ENCODE data around the gene TMEM52. TPM values are rescaled to one million over a fixed set of nuclear protein-coding genes. Genes with fewer than 3 reads are reported as not detected.

TMEM52 gene
- total and polyA plus RNA-seq, 2 of the 13 experiments (the other 11 are each of a cell fraction or from before 2014, with no cell fraction given): 13.2 to 18.7 TPM

DNA sequence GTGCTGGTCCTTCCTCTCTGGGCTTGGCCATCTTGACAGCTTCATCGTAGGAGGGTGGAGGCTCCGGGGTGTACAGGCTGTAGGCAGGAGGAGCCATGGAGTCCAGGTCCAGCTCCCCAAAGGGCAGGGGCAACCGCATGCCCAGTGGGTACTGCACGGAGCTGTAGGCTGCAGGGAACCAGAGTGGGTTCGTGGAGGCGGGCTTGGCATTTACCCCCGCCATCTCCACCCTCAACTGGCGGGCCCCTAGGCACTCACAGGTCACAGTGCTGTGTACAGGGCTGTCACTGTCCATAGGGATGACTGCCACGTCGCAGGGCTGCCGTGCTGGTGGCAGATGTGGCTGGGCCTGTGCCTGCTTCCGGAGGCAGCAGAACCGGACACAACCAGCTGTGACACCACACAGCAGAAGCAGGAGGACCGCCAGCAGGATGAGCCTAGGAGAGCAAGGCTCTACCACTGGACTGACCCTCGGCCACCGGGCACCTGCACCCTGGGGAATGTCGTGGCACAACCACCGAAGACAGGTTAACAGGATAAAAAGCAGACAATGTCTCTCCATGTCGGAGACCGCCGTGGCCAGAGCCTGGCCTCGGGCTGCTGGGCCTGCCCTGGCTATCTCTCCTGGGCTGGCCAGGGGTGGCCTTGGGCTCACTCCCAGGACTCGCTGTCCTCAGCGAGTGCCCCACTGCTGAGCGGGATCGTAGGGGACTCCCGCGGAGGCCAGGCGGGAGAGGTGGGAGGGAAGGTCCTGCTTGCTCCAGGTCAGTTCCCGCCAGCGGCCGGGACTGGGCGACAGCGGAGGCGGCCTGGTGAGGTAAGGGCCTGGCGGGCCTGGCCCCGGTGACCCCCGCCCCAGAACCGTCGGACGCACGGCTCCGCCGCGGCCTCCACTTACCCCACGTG is 831 bp downstream of the TMEM52 start (continued):
- no peak for TF ChIP-seq ZNF460 (CRISPR knock-in tag; IDR thresholded peaks at IDR 0.05; ENCODE audit: borderline replicate concordance)
- no peak for TF ChIP-seq ZNF253 (CRISPR knock-in tag; IDR thresholded peaks at IDR 0.05; ENCODE audit: borderline replicate concordance)
- TF ChIP-seq HES4 (CRISPR knock-in tag; IDR thresholded peaks at IDR 0.05; ENCODE audit: borderline replicate concordance): peak; percentile 50; the same call in 1 of the 2 replicates
- no peak for TF ChIP-seq ZNF782 (CRISPR knock-in tag; IDR thresholded peaks at IDR 0.05; ENCODE audit: borderline replicate concordance)
- TF ChIP-seq, protein P1, sequence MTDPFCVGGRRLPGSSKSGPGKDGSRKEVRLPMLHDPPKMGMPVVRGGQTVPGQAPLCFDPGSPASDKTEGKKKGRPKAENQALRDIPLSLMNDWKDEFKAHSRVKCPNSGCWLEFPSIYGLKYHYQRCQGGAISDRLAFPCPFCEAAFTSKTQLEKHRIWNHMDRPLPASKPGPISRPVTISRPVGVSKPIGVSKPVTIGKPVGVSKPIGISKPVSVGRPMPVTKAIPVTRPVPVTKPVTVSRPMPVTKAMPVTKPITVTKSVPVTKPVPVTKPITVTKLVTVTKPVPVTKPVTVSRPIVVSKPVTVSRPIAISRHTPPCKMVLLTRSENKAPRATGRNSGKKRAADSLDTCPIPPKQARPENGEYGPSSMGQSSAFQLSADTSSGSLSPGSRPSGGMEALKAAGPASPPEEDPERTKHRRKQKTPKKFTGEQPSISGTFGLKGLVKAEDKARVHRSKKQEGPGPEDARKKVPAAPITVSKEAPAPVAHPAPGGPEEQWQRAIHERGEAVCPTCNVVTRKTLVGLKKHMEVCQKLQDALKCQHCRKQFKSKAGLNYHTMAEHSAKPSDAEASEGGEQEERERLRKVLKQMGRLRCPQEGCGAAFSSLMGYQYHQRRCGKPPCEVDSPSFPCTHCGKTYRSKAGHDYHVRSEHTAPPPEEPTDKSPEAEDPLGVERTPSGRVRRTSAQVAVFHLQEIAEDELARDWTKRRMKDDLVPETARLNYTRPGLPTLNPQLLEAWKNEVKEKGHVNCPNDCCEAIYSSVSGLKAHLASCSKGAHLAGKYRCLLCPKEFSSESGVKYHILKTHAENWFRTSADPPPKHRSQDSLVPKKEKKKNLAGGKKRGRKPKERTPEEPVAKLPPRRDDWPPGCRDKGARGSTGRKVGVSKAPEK (CRISPR knock-in tag; IDR thresholded peaks at IDR 0.05; ENCODE audit: borderline replicate concordance): 0 out of 2 replicates have a peak, but pooled peaks have one; percentile 48
- TF ChIP-seq, protein P2, sequence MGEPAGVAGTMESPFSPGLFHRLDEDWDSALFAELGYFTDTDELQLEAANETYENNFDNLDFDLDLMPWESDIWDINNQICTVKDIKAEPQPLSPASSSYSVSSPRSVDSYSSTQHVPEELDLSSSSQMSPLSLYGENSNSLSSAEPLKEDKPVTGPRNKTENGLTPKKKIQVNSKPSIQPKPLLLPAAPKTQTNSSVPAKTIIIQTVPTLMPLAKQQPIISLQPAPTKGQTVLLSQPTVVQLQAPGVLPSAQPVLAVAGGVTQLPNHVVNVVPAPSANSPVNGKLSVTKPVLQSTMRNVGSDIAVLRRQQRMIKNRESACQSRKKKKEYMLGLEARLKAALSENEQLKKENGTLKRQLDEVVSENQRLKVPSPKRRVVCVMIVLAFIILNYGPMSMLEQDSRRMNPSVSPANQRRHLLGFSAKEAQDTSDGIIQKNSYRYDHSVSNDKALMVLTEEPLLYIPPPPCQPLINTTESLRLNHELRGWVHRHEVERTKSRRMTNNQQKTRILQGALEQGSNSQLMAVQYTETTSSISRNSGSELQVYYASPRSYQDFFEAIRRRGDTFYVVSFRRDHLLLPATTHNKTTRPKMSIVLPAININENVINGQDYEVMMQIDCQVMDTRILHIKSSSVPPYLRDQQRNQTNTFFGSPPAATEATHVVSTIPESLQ (CRISPR knock-in tag; conservative IDR thresholded peaks at IDR 0.05): no peak
- TF ChIP-seq SMAD9 (CRISPR knock-in tag; IDR thresholded peaks at IDR 0.05): no peak
- TF ChIP-seq, protein P3, sequence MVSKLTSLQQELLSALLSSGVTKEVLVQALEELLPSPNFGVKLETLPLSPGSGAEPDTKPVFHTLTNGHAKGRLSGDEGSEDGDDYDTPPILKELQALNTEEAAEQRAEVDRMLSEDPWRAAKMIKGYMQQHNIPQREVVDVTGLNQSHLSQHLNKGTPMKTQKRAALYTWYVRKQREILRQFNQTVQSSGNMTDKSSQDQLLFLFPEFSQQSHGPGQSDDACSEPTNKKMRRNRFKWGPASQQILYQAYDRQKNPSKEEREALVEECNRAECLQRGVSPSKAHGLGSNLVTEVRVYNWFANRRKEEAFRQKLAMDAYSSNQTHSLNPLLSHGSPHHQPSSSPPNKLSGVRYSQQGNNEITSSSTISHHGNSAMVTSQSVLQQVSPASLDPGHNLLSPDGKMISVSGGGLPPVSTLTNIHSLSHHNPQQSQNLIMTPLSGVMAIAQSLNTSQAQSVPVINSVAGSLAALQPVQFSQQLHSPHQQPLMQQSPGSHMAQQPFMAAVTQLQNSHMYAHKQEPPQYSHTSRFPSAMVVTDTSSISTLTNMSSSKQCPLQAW (CRISPR knock-in tag; IDR thresholded peaks at IDR 0.05): 0 out of 2 replicates have a peak, but pooled peaks have one; percentile 30
- TF ChIP-seq KDM5B (CRISPR knock-in tag; IDR thresholded peaks at IDR 0.05; ENCODE audit: borderline replicate concordance): 0 out of 2 replicates have a peak, but pooled peaks have one; percentile 34
- TF ChIP-seq, protein P4, sequence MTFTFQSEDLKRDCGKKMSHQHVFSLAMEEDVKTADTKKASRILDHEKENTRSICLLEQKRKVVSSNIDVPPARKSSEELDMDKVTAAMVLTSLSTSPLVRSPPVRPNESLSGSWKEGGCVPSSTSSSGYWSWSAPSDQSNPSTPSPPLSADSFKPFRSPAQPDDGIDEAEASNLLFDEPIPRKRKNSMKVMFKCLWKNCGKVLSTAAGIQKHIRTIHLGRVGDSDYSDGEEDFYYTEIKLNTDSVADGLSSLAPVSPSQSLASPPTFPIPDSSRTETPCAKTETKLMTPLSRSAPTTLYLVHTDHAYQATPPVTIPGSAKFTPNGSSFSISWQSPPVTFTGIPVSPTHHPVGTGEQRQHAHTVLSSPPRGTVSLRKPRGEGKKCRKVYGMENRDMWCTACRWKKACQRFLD (CRISPR knock-in tag; IDR thresholded peaks at IDR 0.05; ENCODE audit: borderline replicate concordance): no peak
- no peak for TF ChIP-seq JUNB (CRISPR knock-in tag; IDR thresholded peaks at IDR 0.05; ENCODE audit: borderline replicate concordance)
- TF ChIP-seq, protein P5, sequence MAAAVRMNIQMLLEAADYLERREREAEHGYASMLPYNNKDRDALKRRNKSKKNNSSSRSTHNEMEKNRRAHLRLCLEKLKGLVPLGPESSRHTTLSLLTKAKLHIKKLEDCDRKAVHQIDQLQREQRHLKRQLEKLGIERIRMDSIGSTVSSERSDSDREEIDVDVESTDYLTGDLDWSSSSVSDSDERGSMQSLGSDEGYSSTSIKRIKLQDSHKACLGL (CRISPR knock-in tag; IDR thresholded peaks at IDR 0.05): 0 out of 2 replicates have a peak, but pooled peaks have one; percentile 7
- TF ChIP-seq ZNF296 (CRISPR knock-in tag; conservative IDR thresholded peaks at IDR 0.05): no peak
- TF ChIP-seq, protein P6, sequence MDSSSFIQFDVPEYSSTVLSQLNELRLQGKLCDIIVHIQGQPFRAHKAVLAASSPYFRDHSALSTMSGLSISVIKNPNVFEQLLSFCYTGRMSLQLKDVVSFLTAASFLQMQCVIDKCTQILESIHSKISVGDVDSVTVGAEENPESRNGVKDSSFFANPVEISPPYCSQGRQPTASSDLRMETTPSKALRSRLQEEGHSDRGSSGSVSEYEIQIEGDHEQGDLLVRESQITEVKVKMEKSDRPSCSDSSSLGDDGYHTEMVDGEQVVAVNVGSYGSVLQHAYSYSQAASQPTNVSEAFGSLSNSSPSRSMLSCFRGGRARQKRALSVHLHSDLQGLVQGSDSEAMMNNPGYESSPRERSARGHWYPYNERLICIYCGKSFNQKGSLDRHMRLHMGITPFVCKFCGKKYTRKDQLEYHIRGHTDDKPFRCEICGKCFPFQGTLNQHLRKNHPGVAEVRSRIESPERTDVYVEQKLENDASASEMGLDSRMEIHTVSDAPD (CRISPR knock-in tag; IDR thresholded peaks at IDR 0.05): no peak
- TF ChIP-seq, protein P7, sequence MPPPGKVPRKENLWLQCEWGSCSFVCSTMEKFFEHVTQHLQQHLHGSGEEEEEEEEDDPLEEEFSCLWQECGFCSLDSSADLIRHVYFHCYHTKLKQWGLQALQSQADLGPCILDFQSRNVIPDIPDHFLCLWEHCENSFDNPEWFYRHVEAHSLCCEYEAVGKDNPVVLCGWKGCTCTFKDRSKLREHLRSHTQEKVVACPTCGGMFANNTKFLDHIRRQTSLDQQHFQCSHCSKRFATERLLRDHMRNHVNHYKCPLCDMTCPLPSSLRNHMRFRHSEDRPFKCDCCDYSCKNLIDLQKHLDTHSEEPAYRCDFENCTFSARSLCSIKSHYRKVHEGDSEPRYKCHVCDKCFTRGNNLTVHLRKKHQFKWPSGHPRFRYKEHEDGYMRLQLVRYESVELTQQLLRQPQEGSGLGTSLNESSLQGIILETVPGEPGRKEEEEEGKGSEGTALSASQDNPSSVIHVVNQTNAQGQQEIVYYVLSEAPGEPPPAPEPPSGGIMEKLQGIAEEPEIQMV (CRISPR knock-in tag; IDR thresholded peaks at IDR 0.05; ENCODE audit: low read depth): no peak
